Measurements from ENCODE around the gene MED12L.

Gene MED12L

DNA sequence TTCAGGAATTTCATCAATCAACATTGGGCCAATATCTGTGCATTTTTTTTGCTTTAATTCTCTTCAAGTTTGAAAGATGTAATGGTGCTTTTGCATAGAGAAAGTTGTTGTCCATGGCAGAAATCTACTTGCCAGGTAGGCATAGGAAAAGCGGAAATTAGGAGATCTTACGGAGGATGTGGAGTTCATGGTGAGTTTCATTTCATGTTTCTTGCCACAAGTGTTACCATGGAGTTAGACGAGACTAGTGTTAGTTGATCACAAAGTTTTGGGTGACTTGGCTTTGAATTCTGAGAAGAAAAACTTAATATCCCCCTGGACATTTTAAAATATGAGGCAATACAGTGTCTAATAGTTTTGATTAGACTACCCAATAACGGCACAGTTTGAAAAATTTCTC, 244.9 kb downstream of the MED12L start:
- DNase-seq = no peak

DNA sequence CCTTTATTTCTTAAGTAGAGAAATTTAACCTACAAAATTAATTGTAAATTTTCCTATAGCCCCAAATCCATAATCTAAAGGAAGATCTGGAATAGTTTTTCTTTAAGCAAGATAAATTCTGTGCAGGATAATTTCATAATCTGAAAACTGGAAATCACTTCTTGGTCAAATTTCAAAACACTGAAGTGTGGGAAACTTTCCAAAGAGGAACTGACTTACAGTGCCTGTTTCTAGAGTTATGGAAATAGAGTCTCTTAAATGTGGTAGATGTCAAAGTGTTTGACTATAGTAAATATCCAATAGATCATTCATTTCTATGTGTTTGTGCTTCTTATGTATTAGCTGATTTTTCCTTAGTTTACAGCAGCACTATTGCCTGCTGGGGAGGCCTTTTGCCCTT, 245.4 kb downstream of the MED12L start:
- no peak for DNase-seq

DNA sequence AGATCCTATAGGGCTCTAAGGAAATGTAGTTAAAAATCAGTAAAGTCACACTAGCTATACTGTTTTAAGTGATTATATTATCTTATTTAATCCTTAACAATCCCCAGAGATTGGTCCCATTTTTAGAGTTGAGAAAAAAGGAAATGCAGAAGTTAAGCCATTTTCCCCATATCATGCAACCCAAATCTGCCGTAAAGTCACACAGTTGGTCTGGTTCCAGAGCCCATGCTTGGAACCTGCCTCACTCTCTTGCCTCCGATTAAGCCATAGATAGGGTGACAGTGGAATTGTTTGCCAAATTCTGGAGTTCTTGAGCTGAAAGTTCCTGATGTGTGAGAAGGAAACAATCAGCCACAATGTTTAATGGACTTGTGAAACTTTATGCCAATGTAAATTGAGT, 246.2 kb downstream of the MED12L start:
- no peak for DNase-seq

DNA sequence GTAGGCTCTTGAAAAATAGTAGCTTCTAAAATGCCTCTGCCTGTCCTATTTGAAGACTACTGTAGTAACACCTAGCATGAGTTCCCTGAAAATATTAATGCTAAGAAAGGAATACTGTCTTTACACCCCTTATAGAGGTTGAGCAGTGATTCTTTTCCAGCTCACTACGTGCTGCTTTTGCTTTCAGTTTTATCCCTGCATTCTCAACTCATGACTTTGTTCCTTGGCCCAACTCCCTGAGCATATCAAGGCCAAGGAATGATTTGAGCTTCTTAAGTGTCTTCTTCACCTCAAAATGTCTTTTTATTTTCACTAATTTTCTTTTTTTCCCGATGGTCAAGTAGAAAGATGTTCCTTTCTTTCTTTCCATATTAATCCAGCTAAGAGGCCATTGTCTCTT, 260.4 kb downstream of the MED12L start:
- no peak for DNase-seq

DNA sequence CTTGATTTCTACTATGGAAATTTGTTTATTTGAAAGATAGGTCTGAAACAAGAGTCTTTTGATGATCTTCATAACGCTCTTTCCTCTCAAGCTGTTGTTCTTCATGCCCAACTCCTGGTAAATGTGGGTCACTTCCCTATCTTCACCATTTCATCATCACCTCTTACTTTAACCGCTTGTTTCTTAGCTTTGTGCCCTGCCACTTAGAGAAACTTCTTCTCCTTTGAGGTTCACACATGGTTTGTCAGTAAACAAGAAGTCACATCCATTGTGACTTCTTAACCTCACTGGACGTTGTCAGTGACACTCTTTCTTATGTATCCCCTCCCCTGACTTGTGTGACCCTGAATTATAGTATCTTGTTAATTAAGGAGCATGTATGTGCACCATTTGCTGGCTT, 260.8 kb downstream of the MED12L start:
- DNase-seq = no peak

DNA sequence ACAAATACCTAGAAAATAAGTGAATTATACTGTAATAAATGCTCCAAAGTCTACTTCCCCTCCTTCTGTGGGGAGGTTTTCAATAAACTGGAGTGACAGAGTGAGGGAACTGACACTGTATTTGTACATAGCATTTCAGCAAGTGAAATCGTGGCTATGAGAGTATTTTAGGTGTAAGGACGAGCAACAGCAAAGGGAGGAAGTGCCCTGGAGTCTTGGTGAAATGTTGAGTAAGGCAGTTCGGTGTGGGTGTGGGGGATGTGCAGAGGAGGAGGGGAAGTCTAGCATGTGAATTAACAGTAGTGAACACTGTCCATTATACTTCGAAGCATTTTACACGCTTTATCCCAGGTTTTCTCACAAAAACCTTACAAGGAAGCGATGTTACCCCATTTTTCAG, 262.0 kb downstream of the MED12L start:
- no peak for DNase-seq

DNA sequence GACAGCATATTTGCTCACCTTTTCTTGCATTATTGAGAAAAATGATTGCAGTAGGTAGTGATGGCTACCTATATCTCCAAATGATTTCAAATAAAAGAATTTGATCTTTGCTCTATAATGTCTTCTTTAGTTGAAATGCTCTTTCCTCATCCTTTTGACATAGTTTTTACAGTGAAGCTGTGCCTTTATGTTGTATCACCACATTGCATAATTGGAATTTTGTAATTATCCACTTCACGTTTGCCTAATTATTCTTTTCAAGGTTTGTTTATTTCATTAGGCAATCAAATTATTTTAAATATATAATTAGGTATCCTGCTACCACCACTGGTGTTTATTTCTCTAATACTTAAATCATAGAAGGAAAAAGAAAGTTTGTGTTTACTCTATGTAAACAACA, 265.2 kb downstream of the MED12L start:
- DNase-seq = no peak

DNA sequence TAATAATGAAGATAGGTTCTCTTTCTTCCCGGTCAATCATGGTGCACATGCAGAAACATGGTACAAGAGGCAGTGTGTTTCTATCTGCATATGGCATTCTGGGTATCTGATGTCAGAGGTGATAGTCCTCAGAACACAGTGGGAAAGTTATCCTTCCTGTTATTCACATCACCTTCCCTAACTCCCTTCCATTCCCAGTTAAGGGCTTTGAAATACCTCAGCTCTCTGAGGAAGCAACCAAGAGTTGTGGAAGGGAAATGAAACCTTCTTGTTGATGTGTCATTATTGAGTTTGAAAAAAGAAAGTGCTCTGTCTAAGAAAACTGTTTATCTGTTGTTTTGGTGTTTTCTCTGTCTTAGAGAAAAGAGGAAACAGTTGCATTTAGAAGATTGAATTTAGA, 265.8 kb downstream of the MED12L start:
- DNase-seq = no peak

DNA sequence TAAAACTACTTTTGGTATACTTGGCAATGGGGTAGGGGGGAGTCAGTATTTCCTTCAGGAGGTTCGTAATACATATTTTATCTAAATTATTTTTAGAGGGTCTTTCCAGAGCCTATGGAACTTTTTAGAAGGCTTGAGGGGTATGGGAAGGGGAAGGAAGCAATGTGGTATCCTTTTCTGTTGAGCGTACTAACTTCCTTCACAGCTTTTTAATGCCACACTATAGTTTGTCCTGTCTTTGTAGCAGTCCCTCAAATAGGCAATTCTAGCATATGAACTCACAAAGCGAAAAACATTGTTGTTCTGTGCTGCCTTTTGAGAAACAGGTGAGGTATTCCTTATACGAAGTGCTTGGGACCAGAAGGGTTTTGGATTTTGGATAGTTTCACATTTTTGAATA, 266.2 kb downstream of the MED12L start:
- DNase-seq = no peak

DNA sequence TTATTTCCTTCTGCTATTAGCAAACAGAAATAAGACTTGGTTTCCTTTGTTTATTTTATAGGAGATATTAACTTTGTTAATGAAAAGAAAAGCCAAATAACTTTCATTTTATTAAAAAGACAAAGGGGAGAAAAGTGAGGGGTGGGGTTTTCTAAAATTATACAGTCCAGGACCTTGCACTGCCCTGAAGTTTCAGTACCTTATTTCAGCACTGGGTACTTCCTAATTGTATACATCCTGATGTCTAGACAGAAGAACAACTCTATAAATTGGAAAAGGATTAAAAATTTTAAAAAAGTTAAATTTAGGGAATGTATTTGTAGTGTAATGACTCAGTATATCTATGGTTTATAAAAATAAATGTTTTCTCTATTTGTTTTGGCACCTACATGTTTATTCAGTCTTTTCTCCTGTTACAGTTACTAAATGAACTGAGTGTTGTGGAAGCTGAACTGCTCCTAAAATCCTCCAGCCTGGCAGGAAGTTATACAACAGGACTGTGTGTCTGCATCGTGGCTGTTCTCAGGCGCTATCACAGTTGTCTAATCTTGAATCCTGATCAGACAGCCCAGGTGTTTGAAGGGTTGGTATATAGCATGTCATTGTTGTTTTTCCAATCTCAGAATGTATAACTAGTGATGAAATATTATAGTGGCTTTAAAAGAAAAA, 271.5 kb downstream of the MED12L start:
- DNase-seq = no peak

DNA sequence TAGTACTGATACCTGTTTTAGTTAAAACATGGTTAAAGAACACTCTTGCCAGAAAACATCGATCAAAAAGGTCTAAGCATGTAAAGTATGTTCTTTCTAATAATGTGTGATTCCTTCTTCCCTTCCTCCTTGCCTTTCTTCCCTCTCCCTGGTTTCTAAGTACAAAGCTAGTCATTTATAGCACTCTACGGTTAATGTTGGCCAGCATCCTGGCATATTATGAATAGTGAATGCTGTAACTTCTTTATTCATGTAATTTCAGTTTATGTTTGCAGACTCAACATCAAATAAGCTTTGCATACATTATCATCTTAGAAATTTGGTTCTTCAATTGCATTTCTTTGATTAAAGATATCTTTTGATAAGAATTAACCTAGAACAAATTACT, 272.0 kb downstream of the MED12L start:
- DNase-seq = no peak

DNA sequence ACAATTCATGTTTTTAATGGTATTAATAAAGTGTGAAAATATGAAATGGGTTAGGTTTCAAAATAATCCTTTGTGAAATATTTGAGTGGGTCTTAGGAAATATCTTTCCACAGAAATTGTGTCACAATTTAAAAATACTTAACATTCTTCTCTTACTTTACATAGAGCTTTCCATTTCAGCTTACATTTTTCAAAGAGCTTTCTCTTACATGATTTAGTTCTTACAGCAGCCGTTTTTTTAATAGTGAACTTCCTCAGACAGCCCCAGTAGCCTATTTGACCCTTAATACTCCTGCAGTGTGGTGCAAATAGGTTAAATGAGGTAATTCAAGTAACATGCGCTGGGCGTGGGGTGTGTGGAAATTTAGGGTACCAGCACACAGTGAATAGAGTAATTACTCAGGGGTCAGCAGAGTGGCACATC, 277.3 kb downstream of the MED12L start:
- DNase-seq = no peak

DNA sequence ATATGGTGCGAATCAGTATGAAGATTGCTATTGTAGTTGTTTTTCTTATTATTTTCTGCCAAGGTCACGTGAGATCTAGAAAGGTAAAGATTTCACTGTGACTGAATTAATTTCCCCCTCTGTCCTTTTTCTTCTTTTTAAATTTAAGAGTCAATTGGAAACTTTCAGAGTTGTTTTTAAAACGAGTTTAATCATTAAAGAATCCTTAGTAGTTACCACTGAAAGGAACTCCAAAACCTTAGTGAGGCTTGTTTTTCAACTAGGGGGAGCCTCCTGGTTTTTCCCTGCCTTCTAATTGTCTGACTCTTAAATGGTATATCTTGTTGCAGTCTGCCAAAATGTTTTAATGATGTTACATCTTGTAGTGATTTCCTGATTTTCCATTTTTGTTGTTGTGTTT, 281.5 kb downstream of the MED12L start:
- DNase-seq = no peak

DNA sequence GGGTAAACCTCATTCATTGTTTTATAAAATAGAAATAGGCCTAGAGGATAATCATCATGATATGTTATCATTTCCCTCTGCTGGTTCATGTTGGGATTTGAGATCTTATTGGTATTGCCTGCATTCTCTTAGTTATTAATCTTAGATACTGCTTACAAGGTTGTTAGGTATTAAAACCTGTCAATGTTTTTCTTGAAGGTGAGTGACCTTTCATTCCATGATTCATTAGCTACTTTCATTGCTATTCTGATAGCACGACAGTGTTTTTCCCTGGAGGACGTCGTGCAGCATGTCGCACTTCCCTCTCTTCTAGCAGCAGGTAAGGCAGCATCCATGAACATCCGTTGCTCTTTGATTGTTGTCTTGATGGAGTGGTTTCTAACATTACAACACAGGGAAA, 282.0 kb downstream of the MED12L start:
- DNase-seq = no peak

DNA sequence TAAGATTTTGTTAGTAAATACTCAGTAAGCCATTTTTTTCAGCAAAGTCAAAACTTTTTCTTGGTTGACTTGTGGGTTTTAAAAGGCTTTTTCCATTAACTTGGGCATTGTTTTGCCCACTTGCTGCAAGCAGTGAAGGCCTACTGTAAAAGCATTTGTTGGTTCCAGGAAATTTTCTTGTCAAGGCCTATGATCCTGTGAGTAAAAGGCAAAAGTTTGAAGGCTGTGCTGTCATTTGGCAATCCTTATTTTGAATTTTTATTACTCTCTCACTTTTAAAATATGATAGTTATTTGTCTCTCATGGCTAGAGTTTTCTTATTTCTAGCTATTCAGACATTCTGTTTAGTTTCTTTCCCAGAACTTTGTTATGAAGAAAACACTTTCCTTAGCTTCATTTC, 286.1 kb downstream of the MED12L start:
- no peak for DNase-seq

DNA sequence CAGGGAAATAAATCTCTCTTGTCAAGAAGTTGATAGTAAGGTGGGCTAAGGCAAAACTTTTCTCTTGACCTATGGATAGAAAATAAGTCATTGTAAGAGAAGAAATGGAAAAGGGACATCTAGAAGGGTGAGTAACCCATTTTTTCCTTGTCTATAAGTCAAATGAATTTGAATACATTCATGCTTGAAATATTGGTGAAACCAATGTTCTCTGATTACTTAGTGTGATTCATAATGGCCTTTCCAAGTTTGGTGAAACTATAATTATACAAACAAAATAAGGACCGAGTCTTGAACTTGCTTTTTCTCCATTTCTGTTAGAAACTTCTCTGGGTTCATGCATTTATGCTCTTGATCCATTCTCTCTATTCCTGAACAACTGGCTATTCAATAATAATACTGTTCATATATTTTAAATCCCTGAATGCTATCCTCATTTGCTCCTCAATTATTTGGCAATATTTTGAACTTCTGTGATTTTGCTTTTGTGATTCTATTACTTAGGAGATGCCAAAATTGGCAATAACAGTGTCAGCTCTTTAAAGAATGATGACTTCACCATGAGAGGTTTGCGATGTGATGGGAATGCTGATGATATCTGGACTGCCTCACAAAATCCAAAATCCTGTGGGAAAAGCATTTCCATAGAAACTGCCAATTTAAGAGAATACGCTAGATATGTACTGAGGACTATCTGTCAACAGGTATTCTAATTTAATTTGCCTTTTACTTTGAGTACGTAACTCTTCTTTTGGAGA, 286.8 kb downstream of the MED12L start:
- DNase-seq = no peak

DNA sequence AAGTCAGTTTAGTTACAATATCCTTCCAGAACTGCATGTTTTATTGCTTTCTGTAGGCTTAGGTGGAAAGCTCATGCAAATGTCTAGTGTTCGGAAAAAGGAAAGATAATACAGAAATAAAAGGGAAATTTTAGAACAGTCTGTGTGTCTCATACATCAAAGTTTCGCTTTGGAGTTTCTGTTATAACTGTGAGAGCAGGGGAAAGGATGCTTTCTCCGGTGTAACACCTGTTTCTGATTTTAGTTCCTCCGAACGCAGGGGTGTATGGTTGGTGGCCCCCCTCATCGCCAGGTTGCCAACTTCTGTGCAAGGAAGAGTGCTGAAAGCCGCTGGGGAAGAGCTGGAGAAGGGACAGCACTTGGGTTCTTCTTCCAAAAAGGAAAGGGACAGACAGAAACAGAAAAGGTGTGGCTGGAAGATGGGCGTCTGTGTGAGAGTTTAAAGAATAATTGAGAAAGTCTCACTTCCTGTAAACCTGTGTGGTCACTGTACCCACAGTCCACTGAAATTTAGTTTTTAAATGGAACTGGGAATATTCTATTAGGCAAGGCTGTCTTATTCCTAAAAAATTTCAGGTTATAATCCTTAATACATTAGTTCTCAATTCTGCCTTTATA, 292.4 kb downstream of the MED12L start:
- no peak for DNase-seq

DNA sequence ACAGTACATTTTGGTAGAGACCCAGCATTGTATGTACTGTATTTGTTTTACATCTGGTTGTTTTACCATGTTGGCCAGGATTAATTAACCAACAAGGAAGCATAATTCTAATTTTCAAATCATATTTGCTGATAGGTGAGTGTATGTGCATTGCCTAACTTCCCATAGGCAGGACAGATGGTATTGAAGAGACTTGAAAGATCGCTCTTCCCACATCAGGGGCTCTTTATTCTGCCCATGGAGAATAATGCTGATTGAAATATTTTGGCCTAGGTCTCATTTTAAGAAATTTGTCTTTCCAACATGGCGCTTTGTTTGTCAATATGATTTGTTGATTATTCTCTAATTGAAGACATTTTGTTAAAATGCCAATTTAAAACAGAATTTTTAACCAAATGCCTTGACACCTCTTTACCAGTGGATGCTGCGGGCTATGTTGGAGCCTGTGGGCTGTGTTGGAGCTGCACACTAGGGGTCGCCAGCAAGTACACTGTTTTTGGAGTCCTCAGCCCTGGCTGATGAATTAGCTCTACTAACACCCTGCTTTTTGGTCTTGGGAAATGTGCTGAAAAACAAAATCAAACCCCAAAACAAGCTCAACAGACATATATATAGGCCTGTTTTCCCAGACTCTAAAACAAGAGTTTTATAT, 293.7 kb downstream of the MED12L start:
- DNase-seq = no peak

DNA sequence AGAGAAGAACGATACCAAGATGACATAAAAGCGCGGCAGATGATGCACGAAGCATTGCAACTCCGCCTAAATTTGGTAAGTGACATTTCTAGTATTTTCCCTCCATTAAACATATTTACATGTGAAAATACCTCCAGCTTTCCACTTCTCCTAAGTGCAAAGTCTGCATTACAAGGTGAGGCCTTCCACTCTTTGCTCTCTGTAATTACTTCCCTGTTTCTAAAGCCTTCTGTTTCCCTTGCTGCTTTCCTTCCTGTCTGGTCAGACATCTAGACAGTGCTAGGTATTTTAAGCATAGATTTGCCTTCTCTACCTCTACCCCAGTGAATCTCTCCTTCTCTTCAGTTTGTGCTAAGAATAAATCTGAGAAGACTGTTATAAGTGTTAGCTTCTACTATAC, 297.2 kb downstream of the MED12L start:
- no peak for DNase-seq

DNA sequence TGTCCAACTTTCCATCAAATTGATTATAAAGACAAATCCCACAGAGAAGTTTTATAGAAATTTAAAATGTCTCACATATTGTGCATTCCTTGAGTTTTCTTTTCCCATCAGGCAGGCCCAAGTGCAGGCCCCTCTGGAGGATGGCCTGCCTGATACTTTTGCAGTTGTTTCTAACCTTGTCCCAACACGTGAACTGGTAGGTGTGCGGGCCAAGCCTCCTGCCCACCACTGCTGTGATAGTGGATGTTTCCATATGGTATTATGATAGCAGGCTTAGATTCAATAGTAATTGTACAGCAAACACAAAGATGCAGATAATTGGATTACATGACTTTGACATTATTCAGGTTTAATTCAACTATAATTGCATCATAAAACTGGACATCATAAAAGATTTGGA, 297.6 kb downstream of the MED12L start:
- no peak for DNase-seq

DNA sequence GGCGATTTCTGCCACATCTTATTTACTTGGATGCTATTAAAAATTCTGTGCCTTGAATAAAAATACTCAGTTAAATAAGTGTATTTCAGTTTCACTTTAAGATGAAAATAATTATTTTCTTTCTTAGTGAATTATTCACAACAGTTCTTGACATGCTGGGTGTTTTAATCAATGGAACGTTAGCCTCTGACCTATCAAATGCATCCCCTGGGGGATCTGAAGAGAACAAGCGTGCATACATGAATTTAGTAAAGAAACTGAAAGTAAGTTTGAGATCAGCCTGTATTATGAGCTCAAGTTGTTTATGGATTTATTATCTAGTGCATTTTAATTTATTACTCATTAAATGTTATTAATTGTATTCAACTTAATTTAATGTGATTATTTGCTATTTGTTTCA, 298.5 kb downstream of the MED12L start:
- no peak for DNase-seq

DNA sequence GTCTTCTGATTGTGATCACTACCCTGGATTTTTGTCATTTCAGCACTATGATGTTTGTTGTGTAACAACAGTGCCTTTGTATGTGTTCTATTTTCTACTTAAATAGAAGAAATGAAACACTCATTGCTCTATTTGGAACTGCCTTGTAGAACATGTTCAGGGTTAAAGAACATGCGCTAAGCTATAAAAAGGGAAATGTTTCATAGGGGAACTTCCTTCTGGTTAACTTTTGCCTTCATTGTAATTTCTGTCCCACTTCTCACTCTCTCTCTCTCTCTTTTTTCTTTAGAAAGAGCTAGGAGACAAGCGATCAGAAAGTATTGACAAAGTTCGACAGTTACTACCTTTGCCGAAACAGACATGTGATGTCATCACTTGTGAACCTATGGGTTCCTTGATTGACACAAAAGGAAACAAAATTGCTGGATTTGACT, 299.3 kb downstream of the MED12L start, which contains the start of gene P2RY12:
P2RY12 (minus strand) TSS at position 13 of the 434 bp plus-strand sequence. CDS start 45,908 bp downstream, outside the sequence.
- no peak for DNase-seq

DNA sequence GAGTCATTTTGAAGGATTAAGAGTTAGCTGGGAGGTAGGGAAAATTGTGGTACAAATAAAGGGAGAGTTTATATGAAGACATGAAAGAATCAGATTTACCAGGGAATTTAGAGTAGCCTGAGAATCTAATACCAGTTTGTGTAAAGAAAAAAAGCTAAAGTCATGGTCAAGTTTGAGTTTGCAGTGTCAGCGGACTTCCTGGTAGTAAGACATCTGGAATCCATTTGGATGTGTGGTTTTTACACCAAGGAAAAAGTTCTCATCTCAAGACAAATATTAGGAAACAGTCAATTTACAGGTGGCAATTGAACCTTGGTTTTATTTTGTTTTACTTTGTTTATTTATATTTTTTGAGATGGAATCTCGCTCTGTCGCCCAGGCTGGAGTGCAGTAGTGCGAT, 300.6 kb downstream of the MED12L start:
- DNase-seq = no peak

DNA sequence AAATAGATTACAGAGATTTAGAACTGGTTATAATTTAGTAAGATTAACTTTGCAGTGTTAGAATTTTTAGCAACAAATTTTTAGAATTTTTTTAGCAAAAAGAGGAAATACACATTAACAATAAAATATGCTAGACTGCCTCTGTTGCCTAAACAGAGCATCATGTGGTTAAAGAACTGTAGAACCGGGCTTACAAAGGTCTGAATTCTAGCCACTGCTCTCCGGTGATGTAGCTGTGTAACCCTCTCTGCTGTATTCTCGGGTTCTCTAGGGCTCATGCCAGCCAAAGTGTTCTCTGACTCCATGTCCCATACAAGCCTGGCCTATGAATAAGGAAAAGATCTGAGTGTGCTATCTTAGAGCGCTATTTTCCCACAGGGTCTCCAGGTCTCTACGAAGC, 302.0 kb downstream of the MED12L start:
- no peak for DNase-seq
